HuH-7.5 (cell line): ENCODE data around the gene DOLK.

ENCODE experiments used
- DNase-seq: peaks from one replicate; pipeline ENCODE4 v3.0.0; 2011; ENCODE audit warnings: low spot score

Gene DOLK

DNA sequence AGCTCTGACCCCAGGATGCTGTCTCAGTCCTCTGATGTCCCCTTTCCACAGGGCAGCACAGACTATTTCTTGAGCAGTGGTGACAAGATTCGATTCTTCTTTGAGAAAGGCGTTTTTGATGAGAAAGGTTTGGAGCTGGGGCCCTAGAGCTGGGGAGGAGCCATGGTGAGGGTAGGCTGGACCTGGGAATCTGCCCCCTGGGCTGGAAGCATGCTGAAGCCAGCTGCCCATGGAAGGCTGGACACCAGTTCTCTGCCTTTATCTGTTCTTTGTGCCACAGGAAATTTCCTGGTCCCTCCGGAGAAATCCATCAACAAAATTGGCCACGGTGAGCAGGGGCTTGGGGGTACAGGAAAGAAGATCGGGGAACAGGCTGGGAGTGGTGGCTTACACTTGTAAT, 13.7 kb downstream of the DOLK start:
- no peak for DNase-seq

DNA sequence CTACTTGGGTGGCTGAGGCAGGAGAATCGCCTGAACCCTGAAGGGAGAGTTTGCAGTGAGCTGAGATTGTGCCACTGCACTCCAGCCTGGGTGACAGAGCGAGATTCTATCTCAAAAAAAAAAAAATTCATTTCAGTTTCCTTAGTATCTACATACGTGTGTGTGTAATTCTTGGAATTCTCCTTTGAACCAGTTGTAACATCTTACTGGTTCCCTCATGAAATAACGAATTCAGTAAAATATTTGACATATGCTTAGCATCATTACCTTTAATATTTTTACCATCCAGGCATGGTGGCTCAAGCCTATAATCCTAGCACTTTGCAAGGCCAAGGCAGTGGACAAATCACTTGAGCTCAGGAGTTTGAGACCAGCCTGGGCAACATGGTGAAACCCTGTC, 17.8 kb downstream of the DOLK start:
- no peak for DNase-seq

DNA sequence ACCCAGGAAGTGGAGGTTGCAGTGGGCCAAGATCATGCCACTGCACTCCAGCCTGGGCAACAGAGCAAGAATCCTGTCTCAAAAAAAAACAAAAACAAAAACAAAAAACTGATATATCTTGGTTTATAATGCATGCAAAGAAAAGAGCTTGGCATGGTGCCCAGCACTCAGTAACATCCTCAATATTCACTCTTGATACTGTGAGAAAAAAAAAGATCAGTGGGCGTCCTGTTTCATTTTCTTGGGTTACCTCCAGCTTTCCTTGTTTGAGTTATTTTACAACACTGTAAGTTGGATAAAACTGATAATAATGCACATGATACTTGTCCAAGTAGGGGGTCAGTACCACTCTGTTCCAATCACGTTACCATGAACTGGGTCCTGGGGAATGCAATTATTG, 18.8 kb downstream of the DOLK start:
- no peak for DNase-seq

DNA sequence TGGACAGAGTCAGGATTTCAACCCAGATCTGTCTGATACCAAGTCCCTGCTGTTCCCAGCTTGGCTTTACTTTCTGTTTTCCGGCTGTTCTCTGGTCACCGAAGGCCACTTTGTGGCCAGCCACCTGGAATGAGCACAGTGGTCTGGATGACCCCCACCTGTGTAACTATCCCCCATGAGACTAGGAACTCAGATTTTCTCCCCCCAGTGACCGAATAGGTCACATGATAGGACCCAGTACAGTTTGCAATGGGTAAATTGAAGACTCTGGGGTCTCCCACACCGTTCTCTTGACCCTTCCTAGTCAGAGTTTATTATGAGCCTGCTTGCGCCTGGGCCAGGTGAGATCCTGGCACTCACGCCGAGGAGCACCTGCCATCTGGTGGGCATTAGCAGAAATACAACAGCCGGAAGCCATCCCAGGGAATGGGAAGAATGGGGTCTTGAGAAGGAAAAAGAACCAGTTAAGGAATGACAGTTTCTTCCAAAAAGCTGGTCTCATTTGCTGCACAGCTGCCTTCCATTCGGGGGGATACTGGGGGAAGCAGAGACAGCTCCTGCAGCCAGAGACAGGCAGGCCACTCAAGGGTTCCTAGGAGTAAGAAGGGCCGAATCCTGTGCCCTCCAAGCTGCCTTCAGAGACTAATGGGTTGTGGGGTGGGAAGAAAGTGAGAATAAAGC, 19.5 kb downstream of the DOLK start:
- peak; percentile 84 for DNase-seq

DNA sequence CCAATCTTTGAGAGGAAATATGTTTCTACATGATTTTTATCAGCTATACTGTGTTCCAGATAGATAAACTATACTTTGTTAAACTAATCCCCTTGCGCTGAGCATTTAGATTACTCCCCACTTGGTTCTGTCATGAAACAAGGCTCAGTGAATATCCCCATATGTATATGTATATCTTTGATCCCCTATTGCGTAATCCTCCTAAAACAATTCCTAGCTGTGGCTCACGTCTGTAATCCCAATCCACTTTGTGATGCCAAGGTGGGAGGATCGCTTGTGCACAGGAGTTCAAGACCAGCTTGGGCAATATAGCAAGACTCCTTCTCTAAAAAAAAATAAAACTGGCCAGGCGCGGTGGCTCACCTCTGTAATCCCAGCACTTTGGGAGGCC, 23.9 kb downstream of the DOLK start:
- DNase-seq: no peak

DNA sequence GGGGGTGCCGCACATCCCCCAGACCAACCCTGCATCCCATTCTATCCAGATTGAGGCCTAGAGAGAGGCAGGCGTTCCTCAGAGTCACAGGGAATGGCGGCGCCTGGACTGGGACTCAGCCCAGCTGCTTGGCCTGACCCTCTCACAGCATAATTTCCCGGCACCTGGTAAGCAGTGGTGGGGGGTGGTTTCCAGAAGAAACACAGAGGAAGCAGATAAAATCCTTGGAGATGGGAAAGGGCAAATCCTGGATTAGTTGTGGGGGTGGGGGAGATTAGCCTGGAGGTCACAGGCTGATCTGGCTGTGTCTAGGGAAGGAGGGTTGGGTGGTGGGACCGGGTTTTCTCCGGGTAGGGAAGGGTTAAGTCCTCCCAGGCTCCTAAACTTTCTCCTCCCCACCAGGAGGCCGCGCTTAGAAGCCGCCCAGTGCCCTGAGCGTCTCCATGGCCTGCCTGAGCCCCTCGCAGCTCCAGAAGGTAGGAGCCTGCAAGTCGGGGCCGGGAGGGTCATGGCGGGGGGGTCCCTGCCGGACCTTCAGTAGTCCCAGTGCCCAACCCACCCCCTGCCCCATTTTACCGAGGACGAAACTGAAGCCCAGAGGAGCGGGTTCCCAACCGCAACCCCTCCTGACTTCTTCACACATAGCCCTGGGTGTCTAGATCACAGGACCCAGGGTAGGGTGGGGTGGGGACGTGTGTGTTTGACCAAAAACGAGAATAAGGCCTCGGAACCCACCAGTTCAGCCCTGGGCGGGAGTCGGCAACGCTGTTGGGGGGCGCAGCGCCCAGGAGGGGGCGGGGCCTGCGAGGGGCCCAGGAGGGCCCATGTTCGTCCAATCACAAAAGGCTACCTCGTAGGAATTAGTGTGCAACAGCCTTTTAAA, 25.3 kb downstream of the DOLK start:
- no peak for DNase-seq

DNA sequence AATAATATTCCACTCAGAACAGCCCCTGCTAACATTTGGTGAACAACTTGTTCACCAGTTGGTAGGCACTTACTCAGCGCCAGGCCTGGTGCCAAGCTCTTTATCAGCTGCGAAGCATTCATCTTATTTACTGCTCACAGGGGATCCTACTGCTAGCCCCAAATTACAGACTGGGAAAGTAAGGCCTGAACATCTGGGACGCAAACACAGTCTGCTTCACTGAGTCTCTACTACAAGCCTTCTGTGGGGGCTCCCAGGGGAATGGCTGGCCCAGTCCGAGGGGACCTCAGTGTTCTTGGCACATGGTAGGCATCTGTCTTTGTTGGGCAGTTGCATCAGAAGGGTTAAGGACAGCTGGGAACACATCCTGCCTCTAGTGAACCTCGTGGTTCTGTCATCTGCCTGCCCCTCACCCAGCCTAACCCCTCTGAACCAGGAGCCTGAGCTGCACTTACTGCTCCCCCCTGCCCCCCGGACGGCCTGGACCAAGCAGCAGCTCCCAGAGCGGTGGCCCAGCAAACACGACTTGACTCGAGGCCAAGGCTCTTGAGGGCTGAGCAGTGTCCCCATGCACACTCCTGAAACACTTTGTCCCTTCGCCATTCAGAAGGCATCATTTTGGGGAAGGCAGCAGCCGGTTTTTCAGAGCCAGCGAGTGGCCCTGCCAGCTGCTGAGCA, 26.9 kb downstream of the DOLK start, which contains the start of gene PHYHD1:
Gene PHYHD1, plus strand, starts transcription at position 602 of the 678 bp plus-strand sequence. CDS start 1,342 bp downstream, outside the sequence.
- DNase-seq: no peak

DNA sequence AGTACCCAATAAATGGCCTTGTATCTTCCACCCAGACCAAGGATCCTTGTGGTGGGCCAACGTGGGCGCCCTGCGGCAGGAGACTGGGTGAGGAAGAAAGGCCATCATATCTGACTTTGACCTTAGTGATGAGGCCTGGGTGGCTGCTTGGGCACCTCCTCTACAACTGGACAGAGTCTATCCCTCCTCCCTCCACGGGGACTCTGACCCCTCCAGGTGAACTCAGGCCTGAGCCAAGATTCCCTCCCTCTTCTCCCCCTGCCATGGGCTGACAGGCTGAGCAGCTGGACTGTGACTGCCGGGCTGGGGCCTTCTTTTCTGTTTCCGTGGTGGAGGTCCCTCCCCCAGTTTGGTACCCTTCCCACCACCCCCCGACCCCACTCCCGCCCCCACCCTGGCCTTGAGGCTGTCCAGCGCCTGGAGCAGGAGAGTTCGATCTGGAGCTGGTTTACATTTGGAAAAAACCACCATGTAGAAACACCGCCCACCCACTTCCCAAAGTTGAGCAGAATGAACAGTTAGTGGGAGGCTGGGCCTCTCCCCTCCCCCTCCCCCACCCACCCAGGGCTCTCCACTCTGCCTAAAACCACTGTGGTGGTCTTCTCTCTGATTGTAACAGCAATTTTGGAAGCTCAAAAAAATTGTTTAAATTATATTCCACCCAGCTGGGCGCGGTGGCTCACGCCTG, 27.9 kb downstream of the DOLK start:
- no peak for DNase-seq

DNA sequence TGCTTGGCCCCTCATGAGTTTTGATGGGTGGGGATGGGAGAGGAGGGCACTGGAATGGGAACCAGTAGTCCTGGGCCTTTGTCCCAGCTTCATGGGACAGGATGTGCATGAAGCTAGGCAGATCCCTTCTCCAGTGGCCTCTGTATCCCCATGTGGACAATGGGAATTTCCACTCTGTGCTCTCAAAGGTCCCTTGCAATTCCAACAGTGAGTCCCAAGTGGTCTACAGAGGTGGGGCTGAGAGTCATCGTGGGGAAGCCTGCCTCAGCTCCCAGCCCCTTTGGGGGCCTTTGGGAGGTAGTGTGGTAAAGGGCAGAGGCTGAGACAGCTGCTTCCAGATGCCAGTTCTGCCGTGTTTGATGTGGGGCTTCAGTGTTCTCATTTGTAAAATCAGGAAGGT, 28.5 kb downstream of the DOLK start:
- DNase-seq: no peak

DNA sequence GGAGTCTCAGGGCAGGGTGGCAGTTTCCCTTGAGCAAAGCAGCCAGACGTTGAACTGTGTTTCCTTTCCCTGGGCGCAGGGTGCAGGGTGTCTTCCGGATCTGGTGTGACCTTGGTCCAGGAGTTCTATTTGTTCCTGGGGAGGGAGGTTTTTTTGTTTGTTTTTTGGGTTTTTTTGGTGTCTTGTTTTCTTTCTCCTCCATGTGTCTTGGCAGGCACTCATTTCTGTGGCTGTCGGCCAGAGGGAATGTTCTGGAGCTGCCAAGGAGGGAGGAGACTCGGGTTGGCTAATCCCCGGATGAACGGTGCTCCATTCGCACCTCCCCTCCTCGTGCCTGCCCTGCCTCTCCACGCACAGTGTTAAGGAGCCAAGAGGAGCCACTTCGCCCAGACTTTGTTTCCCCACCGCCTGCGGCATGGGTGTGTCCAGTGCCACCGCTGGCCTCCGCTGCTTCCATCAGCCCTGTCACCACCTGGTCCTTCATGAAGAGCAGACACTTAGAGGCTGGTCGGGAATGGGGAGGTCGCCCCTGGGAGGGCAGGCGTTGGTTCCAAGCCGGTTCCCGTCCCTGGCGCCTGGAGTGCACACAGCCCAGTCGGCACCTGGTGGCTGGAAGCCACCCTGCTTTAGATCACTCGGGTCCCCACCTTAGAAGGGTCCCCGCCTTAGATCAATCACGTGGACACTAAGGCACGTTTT, 30.1 kb downstream of the DOLK start:
- no peak for DNase-seq

DNA sequence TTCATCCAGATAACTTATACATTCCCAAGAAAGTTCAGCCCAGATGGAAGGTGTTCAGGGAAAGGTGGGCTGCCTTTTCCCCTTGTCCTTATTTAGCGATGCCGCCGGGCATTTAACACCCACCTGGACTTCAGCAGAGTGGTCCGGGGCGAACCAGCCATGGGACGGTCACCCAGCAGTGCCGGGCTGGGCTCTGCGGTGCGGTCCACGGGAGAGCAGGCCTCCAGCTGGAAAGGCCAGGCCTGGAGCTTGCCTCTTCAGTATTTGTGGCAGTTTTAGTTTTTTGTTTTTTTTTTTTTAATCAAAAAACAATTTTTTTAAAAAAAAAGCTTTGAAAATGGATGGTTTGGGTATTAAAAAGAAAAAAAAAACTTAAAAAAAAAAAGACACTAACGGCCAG, 30.7 kb downstream of the DOLK start:
- DNase-seq: no peak

DNA sequence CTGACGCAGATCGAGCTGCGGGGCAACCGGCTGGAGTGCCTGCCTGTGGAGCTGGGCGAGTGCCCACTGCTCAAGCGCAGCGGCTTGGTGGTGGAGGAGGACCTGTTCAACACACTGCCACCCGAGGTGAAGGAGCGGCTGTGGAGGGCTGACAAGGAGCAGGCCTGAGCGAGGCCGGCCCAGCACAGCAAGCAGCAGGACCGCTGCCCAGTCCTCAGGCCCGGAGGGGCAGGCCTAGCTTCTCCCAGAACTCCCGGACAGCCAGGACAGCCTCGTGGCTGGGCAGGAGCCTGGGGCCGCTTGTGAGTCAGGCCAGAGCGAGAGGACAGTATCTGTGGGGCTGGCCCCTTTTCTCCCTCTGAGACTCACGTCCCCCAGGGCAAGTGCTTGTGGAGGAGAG, 31.2 kb downstream of the DOLK start:
- no peak for DNase-seq

DNA sequence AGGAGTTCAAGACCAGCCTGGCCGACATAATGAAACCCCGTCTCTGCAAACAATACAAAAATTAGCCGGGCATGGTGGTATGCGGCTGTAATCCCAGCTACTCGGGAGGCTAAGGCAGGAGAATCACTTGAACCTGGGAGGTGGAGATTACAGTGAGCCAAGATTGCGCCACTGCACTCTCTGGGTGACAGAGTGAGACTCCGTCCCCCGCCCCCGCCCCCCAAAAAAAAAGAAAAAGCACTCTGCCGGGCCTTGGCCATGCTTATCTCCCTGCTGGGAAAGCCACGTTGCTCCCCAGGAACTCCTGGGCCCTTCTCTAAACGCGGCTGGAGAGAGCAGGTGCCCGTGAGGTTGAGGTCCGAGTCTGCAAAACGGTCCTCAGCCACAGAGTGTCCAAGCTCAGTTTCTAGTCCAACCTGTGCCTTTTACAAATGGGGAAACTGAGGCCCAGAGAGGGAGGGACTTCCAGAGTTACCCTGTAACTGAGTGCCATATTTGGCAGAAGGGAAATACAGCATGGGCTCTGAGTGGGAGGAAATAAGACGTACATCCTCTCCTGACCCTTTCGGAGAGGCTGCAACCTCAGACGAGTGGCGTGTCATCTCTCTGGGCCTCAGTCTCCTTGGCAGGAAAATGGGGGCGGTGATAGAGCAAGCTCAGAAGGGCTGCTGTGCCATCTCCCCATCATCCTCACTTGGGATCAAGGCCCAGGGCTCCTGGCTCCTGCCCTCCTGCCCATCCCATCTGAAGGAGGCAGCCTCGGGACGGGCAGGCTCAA, 33.2 kb downstream of the DOLK start:
- no peak for DNase-seq

DNA sequence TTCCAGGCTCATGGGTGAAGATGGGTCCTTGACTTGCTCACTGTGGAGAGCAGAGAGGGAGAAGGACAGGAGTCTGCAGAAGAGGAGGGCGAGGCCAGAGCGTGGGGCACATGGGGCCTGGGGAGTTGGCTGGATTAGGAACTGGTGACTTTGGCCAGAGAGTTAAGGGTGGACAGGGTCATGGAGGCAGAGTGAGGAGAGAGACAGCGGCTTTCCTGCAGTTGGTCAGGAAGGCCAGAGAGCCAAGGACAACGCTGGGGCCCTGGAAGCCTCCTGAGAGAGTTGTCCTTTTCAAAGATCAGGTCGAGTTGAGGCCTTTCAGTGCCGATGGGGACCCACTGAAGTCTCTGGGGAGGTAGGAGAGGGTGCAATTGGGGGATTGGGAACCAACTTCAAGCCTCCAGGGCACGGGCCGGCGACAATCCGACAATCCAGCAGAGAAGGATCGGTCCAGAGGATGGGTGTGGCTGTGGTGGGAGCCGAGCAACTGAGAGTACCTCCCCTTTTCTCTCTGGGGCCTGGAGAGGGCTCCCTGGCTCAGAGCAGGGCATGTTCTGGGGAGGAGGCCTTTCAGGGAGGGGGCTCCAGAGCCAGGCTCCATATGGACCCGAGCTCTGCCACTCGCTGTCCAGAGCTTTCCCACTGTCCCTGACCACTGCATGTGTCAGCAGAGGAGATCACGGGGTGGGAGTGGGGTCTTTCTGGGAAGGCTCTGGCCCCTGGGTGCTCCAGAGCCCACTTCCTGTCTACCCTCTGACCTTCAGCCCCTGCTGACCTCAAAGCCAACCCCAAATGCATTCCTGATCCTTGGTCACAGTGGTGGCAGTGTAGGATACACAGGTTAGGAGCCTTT, 34.1 kb downstream of the DOLK start:
- DNase-seq: no peak

DNA sequence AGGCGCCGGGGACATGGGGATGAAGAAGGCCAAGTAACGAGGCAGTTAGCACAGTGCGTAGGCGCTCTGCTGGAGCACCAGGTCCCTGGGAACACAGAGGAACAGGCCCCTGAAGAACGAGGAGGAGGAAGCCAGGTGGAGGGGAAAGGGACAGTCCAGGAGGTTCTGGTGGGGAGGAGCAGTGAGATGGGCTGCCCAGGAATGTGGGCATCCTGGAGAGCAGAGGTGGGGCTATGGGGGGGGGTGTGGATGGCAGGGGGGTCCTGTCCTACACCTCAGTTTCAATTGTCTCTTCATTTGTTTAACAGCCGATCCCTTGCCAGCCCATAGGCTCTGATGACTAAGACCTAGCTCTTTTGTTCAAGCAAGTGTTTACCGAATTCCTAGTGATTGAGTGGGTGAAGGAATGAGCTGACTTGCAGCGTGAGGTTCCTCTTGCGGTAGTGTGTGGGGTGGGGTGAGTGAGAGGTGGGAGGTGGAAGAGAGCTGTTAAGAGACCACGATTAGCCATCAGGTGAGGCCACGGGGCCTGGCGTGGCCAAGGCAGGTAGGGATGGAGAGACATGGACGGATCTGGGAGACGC, 35.0 kb downstream of the DOLK start:
- DNase-seq: no peak

DNA sequence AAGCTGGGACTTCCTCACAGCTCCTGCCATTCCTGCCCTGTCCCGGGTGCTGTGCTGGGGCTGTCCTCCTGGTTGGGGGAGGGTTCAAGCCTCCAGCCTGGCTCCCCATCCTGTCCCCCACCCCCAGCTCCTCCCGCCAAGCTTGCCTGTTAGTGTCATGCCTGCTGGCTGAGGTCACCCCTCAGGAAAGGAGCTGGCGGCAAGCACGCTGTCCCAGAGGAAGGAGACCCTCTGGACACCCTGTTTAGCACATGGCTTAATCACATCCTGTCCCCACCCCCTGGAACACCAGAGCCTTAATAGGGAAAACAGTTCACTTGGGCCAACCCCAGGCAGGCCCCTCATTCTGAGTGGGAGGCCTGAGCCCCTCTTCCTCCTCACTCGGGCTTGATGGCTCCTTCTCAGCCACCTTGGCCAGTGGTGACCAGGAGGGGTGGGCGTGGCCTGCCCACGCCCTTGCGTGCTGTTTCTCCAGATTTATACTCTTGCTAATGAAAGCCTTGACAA, 35.8 kb downstream of the DOLK start:
- DNase-seq: no peak

DNA sequence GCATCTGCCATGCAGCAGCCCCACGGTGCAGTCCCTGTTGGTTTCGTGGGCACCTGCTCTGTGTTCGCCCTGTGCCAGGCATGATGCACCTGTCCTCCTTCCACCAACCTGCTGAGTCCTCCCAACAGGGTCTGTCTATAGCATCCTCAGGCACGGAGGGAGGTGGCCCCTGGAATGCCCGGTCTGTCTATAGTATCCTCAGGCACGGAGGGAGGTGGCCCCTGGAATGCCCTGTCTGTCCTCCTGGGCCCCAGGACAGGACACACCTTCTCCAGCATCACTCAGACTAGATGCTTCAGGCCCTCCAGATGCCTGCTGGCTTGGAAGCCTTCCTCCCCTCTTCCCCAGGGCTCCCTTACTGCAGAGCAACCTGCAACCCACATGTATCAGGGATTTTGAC, 36.5 kb downstream of the DOLK start:
- DNase-seq: no peak

DNA sequence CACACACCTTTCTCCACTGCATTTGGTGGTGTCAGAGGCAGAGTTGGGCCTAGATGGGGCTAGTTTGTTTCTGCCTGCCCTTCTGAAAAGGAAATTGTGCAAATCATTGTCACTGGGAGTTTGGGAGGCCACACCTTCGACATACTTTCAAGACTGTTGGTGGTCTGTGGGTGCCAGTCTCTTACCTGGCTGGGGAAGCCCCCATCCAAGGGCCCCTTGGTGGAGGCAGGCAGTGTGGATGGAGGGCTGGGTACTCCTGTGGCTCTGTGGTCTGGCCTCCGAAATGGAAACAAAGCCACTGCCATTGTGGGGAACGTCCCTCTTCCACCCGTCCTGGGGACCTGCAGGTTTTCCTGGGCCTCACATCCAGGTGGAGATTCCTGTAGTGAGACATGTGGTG, 37.5 kb downstream of the DOLK start:
- DNase-seq: no peak

DNA sequence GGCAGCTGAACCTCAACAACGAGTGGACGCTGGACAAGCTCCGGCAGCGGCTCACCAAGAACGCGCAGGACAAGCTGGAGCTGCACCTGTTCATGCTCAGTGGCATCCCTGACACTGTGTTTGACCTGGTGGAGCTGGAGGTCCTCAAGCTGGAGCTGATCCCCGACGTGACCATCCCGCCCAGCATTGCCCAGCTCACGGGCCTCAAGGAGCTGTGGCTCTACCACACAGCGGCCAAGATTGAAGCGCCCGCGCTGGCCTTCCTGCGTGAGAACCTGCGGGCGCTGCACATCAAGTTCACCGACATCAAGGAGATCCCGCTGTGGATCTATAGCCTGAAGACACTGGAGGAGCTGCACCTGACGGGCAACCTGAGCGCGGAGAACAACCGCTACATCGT, 39.0 kb downstream of the DOLK start:
- DNase-seq: no peak
